Ovary (tissue), 9 donors: ENCODE results near the gene SELENOM. TPM values are rescaled to one million over a fixed set of nuclear protein-coding genes. Genes with fewer than 3 reads are reported as not detected.

Source experiments
- DNase-seq, 5 donors: peaks; one replicate each; pipeline ENCODE4 v3.0.0-alpha.2; 2019 to 2020
- H3K27ac ChIP-seq, 2 donors: fragments of 200-600 bp; one replicate each; pipeline versions ENCODE4 v1.5.1 to v1.8.0; 2019 to 2022
- H3K27me3 ChIP-seq: fragments of 200-600 bp; one replicate; pipeline ENCODE4 v1.8.0; 2022
- H3K36me3 ChIP-seq: fragments of 200-600 bp; sonication (generic); one replicate; pipeline ENCODE4 v1.5.1; 2019
- H3K4me1 ChIP-seq: one replicate; pipeline ENCODE4 v1.8.1; 2013; ENCODE audit warnings: mild to moderate bottlenecking, moderate library complexity; ENCODE audit not compliant: insufficient read depth
- H3K4me3 ChIP-seq: fragments of 200-600 bp; sonication (generic); one replicate; pipeline ENCODE4 v1.5.1; 2017
- H3K9me3 ChIP-seq, 2 donors: fragments of 200-600 bp in 1 of 2; sonication (generic) in 1 of 2; one replicate each; pipeline versions ENCODE4 v1.5.1 to v1.8.1; 2013 to 2019; ENCODE audit warnings: mild to moderate bottlenecking in 1 of 2, moderate library complexity in 1 of 2
- EP300 ChIP-seq: sonication (generic); formaldehyde crosslinking; IDR thresholded peaks from one replicate; pipeline ENCODE4 v1.6.1; 2017; ENCODE audit warnings: antibody characterized with exemption
- POLR2A ChIP-seq: fragments of 450-650 bp; IDR thresholded peaks from one replicate; pipeline ENCODE4 v1.6.1; 2017; ENCODE audit warnings: antibody characterized with exemption, mild to moderate bottlenecking, moderate library complexity
- WGBS, 3 donors: extraction: QIAGEN DNeasy Blood & Tissue Kit in 1 of 3; methylation state at CpG; one replicate each; pipeline versions ENCODE4 v1.1.5 to v1.1.7; 2013 to 2017; 5-methylcytosine and 5-hydroxymethylcytosine counted together
- intact Hi-C, 4 donors: fragments of 100-400 bp; cut with DNase I; formaldehyde crosslinking; loops; one replicate each; pipeline versions ENCODE4 v1.11.0 to v1.15.1; 2022 to 2023
- polyA plus RNA-seq, 2 donors: library from polyadenylated mRNA; stranded (reverse); fragments of 200-250 nt in 1 of 2; fragments of 350-450 nt in 1 of 2; fragmentation: Illumina TruSeq in 1 of 2; extraction: RNeasy Lipid Tissue Mini Kit (QIAGEN cat#74804) in 1 of 2; gene quantifications; one replicate each; pipeline ENCODE4 v1.2.3, GENCODE V29; 2013 to 2014
- total RNA-seq, 7 donors: library from RNA; depleted of rRNA in 2 of 7; stranded (reverse); fragments of >200 nt in 2 of 7; fragmentation: NEBNext Ultra II Directional in 3 of 7; extraction: Animal tissue kit (Norgen Biotek cat#: 25700) in 3 of 7; gene quantifications; one replicate each; pipeline versions ENCODE4 v1.1.0 to v1.2.4, GENCODE V29; 2016 to 2023
- TF ChIP-seq, protein P1 (sequence below), 3 donors: fragments of 450-650 bp in 2 of 3; fragments of 200-600 bp in 1 of 3; IDR thresholded peaks; one replicate each; pipeline versions ENCODE4 v1.5.1 to v1.8.0; 2016 to 2022; ENCODE audit warnings: antibody characterized with exemption in 3 of 3, mild to moderate bottlenecking in 1 of 3
- donor health status: DM: no; HTN: no; CAD: no; lungs with moderate emphysema.
- donor health status: DM: no; HTN: no; CAD: no.
- donor health status: Bipolar disorder and iron deficiency.
- donor health status: DM: yes; HTN: yes; CAD: no.
- donor health status: DM: no; HTN: no; CAD: no.
- donor health status: DM: yes; HTN: yes; CAD: no.

The SELENOM gene
- total and polyA plus RNA-seq, 9 donors: 25.7 to 678 (median 306) TPM

DNA sequence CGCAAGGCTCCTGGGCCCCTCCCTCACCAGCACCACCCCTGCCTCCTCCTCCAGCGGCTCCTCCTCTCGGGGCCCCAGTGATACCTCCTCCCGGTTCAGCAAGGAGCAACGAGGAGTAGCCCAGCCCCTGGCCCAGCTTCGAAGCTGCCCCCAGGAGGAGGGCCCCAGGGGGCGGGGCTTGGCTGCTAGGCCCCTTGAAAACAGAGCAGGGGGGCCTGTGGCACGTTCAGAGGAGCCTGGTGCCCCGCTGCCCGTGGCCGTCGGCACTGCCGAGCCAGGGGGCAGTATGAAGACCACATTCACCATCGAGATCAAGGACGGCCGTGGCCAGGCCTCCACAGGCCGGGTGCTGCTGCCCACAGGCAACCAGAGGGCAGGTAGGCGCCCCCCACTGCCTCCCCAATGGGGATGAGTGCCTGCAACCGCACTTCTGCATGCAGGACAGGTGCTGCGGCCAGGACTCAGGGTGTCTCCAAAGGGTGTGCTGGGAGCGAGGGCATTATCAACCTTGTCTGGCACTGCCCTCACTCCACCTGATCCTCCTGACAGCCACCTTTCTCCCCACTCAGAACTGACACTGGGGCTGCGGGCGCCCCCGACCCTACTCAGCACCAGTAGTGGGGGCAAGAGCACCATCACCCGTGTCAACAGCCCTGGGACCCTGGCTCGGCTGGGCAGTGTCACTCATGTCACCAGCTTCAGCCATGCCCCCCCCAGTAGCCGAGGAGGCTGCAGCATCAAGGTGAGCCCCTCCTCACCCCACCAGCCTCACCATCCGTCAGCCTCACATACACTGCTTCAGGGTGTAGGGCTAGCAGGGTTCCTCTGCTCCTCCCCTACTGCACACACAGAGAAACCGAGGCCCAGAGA is 16.0 kb downstream of the SELENOM start:
- peaks cover 7% of the 10 kb centered on the region for H3K4me1 ChIP-seq
- WGBS, 3 donors: 64 to 70% (median 66%) methylated on average over 23 to 29 of the region's 29 CpGs
- peak in 3 of 5 donors; percentile 32 to 46 (median 43) for DNase-seq
- H3K27ac ChIP-seq: peak overlapping the region in 1 of 2 donors; percentile 6
- no peaks in the 10 kb centered on the region for H3K27me3 ChIP-seq
- intact Hi-C loops: loop anchor here in 1 of 4 donors (10.0 kb wide), 1 partner anchor 53 kb away; the partner anchor contains the start of gene PLA2G3
- TF ChIP-seq, protein P1, sequence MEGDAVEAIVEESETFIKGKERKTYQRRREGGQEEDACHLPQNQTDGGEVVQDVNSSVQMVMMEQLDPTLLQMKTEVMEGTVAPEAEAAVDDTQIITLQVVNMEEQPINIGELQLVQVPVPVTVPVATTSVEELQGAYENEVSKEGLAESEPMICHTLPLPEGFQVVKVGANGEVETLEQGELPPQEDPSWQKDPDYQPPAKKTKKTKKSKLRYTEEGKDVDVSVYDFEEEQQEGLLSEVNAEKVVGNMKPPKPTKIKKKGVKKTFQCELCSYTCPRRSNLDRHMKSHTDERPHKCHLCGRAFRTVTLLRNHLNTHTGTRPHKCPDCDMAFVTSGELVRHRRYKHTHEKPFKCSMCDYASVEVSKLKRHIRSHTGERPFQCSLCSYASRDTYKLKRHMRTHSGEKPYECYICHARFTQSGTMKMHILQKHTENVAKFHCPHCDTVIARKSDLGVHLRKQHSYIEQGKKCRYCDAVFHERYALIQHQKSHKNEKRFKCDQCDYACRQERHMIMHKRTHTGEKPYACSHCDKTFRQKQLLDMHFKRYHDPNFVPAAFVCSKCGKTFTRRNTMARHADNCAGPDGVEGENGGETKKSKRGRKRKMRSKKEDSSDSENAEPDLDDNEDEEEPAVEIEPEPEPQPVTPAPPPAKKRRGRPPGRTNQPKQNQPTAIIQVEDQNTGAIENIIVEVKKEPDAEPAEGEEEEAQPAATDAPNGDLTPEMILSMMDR (IDR thresholded peaks at IDR 0.05): no peak
- TF ChIP-seq EP300 (no peak), POLR2A (no peak)
- peak overlapping the region; percentile 26 for H3K4me3 ChIP-seq
- no peaks in the 10 kb centered on the region for H3K9me3 ChIP-seq
- no peaks in the 10 kb centered on the region for H3K36me3 ChIP-seq

DNA sequence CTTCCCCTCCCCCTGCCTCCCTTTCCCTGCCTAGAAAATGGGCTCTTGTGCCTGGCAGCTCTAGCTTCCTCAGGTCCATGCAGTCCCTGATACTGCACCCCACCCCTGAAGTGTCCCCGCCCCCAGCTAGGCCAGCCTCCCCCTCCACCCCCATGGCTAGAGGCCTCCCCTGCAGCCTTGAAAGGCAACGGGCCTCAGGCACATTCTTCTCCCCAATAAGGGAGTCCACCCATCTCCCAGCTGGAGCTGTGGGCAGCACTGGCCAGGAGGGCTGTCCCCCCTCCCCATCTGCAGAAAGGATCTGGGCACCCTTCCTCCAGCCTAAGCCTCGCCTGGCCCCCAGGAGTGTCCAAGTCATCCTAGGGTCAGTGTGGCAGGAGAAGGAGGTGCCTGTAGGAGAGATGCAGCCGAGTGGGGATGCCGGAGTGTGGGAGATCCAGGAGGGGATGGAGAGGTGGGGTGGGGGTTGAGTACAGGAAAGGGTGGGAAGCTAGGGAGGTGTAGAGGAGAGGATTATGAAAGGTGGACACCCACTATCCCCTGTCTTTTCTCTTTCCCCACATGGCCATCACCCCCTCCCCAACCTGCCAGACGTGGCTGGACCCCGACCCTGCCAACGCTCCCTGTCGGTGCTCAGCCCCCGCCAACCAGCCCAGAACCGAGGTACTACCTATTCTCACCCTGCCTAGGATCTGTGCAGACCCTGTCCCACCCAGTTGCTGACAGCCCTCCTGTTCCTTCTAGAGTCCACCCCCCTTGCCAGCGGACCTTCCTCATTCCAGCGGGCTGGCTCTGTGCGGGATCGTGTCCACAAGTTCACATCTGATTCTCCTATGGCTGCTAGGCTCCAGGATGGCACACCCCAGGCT is 16.9 kb downstream of the SELENOM start:
- 54 to 63% (median 61%) methylated on average over 15 of the region's 15 CpGs for WGBS, 3 donors
- Histone ChIP-seq H3K27ac (peak overlapping the region; percentile 6 to 15), H3K4me3 (no peak overlapping the region), H3K36me3 (no peaks in the 10 kb centered on the region), H3K9me3 (no peaks in the 10 kb centered on the region), H3K27me3 (no peaks in the 10 kb centered on the region), H3K4me1 (peaks cover 7% of the 10 kb centered on the region)
- TF ChIP-seq EP300 (no peak), POLR2A (no peak)
- TF ChIP-seq, protein P1 (IDR thresholded peaks at IDR 0.05): no peak
- peak in 2 of 5 donors; percentile 31 to 38 for DNase-seq
- intact Hi-C loops: loop anchor here in 1 of 4 donors (10.0 kb wide), 1 partner anchor 54 kb away; the partner anchor contains the start of gene PLA2G3

DNA sequence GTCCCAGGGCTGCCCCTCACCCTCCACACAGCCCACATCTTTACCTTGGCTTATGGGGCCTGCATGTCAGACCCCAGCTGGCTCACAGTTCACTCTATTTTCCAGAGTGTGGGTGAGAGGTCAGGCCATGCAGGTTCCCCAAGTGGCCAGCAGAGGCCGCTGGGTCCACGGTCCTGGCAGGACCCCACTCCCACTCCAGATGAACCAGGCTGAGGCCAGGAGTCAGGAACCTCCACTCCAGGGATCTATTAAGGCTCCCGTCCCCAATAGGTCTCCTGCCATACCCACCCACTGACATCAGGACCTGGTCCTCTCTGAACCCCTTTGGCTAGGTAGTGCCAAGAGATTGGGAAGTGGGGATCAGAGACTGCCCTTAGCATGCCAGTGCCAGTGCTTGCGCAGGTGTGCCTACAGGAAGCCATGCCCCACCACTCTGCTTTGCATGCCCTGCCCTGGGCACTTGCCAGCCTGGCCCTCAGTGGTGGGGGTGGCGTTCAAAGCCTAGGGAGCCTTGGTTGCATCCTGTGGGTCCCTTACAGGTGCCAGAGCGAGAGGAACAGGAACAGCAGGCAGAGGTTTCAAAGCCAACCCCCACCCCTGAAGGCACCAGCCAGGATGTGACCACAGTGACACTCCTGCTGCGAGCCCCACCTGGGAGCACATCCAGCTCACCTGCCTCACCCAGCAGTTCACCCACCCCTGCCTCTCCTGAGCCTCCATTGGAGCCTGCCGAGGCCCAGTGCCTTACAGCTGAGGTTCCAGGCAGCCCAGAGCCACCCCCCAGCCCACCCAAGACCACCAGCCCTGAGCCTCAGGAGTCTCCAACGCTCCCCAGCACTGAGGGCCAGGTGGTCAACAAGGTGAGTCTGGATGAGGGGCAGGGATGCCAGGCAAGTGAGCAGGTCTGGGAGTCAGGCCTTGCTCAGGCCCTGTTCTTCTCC is 17.9 kb downstream of the SELENOM start:
- Histone ChIP-seq H3K27me3 (no peaks in the 10 kb centered on the region), H3K36me3 (no peaks in the 10 kb centered on the region), H3K4me3 (no peak overlapping the region), H3K27ac (peak overlapping the region in 1 of 2 donors; percentile 15), H3K4me1 (peaks cover 7% of the 10 kb centered on the region), H3K9me3 (no peaks in the 10 kb centered on the region)
- DNase-seq: peak in 4 of 5 donors; percentile 60 to 71 (median 68)
- intact Hi-C loops: loop anchor here (5.0 to 10.0 kb wide), 5 partner anchors 55 to 445 kb away; partner anchors contain the start of genes MORC2 (in 2 of the 4), TUG1 (in 2 of the 4) and PLA2G3 (in 1 of the 4)
- TF ChIP-seq EP300 (no peak), POLR2A (peak; percentile 8)
- TF ChIP-seq, protein P1 (IDR thresholded peaks at IDR 0.05): peak; percentile 64 to 68 (median 65)
- 62 to 83% (median 71%) methylated on average over 7 to 9 of the region's 9 CpGs for WGBS, 3 donors
